AG09309 (cell line): Measurements from ENCODE around the gene SLC39A8.
"Not testable (repeated sequence)": the region's sequence is repeated elsewhere in the genome, so short reads cannot be mapped to it uniquely, and the experiment has no call there.

ENCODE experiments used
- DNase-seq: peaks from one replicate; pipeline ENCODE4 v3.0.0-alpha.2; 2010; ENCODE audit warnings: low read depth
- H3K4me3 ChIP-seq: 2 replicates; pipeline ENCODE4 v1.5.1; 2011; ENCODE audit warnings: mild to moderate bottlenecking, low read depth, low read length, moderate library complexity; ENCODE audit not compliant: control insufficient read depth
- TF ChIP-seq, protein P1 (sequence below): IDR thresholded peaks from 2 replicates; pipeline ENCODE4 v1.5.1; 2011; ENCODE audit warnings: mild to moderate bottlenecking, low read depth, low read length, inconsistent platforms; ENCODE audit not compliant: insufficient read depth, control insufficient read depth; ENCODE audit errors: missing control alignments

Gene SLC39A8

DNA sequence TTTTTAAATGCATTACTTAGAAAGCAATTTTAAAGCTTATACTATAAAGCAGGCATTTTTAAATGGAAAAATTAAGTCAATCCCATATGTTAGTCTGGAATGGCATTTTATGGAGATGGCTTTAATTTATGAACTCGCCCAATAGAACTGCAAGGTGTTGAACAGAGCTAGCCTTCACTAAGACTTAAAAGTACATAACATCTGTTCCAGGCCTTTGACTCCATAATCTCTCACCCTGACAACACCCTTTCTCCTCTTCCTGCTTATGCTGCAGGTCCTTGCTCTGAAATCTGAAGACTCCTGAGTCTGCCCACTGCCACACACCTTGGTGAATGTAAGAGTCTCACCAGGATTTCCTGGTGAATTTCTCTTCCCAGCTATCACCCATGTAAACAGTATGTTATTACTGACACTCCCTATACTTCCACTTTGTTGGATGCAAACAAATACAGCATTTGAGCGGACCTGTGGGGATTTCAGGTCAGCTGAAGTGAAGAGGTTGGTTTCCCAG is 17.7 kb upstream of the SLC39A8 start:
- DNase-seq: no peak
- no peak overlapping the region for H3K4me3 ChIP-seq
- TF ChIP-seq, protein P1, sequence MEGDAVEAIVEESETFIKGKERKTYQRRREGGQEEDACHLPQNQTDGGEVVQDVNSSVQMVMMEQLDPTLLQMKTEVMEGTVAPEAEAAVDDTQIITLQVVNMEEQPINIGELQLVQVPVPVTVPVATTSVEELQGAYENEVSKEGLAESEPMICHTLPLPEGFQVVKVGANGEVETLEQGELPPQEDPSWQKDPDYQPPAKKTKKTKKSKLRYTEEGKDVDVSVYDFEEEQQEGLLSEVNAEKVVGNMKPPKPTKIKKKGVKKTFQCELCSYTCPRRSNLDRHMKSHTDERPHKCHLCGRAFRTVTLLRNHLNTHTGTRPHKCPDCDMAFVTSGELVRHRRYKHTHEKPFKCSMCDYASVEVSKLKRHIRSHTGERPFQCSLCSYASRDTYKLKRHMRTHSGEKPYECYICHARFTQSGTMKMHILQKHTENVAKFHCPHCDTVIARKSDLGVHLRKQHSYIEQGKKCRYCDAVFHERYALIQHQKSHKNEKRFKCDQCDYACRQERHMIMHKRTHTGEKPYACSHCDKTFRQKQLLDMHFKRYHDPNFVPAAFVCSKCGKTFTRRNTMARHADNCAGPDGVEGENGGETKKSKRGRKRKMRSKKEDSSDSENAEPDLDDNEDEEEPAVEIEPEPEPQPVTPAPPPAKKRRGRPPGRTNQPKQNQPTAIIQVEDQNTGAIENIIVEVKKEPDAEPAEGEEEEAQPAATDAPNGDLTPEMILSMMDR: no peak

DNA sequence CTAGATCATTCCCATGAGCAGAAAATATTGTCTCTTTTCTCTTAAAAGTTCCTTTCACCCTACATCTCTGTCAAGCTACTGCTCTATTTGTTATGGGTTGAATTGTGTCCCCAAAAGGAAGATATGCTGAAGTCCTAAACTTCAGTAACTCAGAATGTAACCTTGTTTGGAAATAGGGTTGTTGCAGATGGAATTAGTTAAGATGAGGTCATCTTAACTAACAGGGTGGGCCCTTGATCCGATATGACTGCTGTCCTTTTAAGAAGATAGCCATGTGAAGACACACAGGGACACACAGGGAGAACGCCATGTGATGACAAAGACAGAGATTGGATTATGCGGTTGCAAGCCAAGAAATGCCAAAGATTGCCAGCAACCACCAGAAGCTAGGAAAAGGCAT is 12.8 kb upstream of the SLC39A8 start:
- no peak overlapping the region for H3K4me3 ChIP-seq
- TF ChIP-seq, protein P1: no peak
- DNase-seq: no peak

DNA sequence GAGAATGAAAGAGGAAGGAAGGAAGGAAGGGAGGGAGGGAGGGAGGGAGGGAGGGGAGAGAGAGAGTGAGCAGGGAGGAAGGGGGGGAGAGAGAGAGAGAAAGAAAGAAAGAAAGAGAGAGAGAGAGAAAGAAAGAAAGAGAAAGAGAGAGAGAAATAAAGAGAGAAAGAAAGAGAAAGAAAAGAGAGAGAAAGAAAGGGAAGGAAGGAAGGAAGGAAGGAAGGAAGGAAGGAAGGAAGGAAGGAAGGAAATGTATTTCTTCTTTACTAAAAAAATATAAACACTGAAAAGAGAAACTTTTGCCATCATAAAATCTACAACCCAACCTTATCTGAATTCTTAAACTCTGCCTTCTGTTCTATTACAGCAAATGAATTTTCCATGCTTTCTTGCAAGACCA is 12.4 kb upstream of the SLC39A8 start:
- not testable (repeated sequence) for DNase-seq, H3K4me3 ChIP-seq

DNA sequence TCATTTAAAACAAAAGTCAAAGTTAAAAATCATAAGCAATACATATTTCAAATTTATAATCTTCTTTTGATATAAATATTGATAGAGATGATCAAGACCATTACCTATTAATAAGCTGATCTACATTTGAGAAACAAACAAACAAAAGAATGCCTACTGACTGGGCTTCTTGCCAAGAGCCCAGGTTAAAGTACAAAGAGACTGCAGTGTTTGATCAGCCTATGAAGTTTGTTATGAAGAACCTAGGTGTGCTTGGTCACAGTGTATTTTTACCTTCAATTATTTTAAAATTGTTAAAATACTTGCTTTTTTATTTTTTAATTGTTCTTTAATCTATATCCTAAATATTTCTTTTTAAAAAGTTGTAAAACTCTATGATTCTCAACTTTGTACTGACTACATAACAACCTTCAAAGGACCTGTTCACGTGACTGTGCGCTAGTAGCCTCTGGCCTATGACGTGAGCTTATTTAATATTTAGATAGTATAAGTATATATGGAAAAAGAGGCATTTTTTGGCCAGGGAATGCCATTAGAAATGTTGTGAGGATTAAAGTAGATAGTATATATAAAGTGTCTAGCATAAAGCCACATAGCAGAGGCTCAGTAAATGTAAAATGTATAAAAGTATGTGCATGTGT is 11.4 kb upstream of the SLC39A8 start:
- H3K4me3 ChIP-seq: no peak overlapping the region
- TF ChIP-seq, protein P1: no peak
- no peak for DNase-seq

DNA sequence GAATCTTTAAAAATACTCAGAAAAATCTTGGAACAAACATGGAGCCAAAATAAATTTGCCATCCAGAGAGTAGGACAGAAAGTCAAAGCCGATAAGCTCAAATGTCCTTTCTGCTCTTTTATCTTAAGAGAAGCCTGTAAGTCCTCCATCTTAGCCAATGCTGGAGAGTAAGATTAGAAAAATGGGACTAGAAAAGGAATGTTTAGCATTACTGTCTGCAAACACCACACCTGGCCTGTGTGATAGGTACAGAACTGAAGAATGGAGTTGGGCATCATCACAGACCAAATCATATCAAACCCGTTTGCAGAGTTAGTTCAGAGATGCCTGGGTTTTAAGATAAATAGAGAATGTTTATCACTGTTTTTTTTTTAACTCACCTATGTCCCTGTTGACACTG is 10.5 kb upstream of the SLC39A8 start:
- DNase-seq: no peak
- no peak overlapping the region for H3K4me3 ChIP-seq
- TF ChIP-seq, protein P1: no peak

DNA sequence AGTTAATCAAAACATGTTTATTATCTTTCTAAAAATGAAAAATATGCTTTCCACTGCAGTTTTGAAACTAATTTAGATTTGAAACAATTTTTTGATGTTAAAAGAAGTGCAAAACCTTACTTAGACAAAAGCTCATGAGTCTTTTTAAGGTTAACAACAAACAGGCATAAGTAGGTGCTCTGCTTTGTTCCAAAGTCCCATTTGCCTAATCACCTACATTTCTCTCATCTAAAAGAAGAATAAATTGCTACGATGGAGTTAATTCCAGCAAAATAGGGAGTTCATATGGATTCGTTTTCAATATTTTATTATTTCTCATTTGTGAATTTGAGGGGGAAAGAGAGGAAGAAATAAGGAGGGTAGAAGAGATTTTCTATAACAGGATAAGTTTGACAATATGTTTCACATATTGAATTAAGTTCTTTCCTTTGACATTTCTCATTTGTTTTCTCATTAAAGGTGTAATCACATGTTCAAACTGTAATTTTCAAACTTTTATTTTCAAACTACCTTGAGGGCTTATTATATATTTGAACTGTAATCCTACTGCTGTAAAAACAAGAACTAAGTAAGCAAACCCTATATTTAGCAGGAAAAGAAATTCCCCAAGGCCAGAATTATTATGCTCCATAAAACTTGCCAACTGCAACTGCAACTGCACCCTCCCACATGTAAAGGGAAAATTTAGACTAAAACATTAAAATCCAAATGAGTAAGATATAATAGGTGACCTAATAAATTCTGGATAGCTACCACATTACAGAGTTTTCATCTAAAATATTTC is 9.6 kb upstream of the SLC39A8 start:
- no peak overlapping the region for H3K4me3 ChIP-seq
- TF ChIP-seq, protein P1: no peak
- no peak for DNase-seq

DNA sequence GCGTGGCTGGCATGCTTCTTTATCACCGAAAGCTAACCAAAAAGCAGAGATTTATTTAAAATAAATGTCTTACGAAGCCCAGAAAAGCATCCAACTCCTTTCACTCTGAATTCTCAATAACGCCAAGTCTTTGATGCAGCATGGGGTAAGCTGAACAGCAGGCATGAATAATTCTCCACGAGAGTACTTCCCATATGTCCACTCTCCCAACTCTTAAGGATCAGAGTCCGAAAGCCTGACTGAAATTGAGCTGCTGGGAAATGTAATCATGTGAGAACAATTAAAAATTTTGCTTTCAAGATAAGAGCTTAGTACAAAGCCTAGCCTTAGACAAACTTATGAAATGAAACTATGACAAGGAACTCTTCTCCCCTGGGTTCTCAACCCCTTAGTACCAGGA is 7.5 kb upstream of the SLC39A8 start:
- no peak overlapping the region for H3K4me3 ChIP-seq
- no peak for DNase-seq
- TF ChIP-seq, protein P1: no peak
